GM18526 (cell line): ENCODE measurements around the gene ZNF813.

Experiments used
- POLR2A ChIP-seq: IDR thresholded peaks from 3 replicates; pipeline ENCODE4 v1.6.1; 2011; ENCODE audit not compliant: insufficient read length; ENCODE audit errors: extremely low read depth

Gene ZNF813

DNA sequence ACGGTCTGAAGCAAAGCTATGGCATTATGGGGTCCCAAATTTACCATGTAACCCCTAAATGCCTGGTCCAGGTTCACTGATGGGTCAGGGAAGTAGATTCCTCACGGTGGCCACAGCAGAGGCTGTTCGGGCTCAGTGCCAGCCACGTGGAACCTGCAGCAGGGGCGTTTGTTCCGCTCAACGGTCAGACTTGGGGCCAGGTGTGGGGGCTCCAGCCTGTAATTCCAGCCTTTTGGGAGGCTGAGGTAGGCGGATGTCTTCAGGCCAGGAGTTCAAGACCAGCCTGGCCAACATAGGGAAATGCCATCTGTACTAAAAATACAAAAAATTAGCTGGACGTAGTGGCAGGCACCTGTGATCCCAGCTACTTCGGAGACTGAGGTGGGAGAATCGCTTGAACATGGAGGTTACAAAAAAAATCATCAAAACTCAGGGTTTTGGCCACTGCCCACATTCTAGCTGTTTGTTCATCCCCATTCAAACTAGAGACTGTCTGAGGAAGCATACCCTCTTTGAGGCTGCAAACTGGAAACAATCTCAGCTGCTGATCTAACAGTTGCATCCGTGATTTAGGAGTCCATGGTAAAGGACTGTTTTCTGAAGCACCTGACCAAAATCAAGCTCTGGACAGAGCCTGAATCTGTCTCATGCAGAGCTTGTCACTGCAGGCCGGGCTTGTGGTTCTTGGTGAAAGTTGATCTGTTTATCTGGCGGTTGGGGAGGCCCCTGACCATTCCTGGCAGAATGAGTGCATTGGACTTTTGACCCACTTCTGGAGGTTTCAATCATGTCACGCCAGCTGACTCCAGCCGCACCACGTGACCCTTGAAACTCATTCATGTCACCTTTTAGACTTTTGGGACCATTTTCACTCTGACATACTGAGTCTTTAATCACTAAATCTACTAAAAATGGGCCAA lies 40.2 kb downstream of the ZNF813 start:
- no peak for TF ChIP-seq POLR2A

DNA sequence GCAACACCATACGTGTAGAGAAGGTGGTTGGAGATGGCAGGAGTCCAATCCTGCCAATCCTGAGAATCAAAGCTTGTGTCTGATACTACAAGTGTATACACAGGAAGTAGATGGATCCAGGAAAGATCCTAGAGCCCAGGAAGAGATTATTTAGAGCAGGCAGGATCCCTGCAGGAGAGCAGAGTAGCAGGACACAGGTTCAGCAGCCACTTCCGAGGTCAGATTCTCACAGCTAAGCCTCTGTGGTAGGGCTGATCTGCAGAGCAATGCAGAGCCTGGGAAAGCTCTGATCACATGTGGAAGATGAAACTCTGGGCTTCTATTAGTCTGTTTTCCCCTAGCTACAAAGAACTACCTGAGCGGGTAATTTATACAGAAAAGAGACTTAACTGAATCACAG lies 41.9 kb downstream of the ZNF813 start:
- TF ChIP-seq POLR2A: no peak

DNA sequence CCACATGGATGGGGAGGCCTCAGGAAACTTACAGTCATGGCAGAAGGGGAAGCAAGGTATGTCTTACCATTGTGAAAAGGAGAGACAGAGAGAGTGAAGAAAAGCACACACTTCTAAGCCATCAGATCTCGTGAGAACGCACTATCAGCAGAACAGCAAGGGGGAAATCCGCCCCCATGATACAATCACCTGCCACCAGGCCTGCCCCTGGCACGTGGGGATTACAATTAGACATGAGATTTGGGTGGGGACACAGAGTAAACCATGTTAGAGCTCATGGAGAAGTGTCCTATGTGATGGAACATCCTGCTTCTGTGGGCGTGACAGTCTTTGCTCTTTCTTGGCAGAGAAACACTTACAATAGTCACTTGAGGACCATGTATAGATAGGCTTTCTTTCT lies 42.3 kb downstream of the ZNF813 start:
- no peak for TF ChIP-seq POLR2A

DNA sequence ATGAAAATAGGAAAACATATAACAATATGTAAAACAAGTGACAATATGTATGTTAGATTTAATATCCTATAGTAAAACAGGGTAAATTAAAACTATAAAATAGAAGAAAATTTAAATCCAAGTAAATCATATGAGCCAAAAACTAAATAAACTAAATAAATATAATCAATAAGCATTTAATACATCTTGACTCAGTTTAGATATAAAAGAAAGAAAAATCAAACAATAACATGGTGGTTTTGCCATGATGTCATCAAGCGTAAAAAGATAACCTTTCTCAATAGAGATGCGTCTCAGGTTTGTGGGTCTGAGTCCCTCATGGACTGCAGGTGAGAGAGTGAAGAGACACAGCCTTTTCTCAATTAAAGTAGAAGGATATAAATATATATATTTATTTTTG lies 43.8 kb downstream of the ZNF813 start:
- TF ChIP-seq POLR2A: no peak

DNA sequence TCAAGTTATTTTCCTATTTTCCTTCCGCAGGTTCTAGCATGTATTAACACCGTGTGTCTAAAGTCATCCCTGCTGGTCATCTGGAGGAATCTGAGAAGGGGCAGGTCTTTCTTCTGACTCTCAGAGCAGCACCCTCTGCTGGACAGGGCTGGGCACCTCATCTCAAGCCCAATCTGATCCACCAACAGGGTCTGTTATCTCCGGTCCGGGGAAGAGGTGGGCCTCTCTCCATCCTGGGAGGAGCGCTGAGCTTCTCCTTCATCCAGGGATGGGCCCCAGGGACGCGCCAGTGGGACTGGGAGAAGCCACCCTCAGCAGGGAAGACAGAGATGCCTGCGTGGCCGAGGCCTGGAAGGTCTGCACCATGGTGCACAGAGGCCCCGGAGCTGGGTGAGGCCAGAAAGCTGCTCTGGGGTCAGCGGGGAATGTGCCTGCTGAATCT lies 44.4 kb downstream of the ZNF813 start:
- no peak for TF ChIP-seq POLR2A

DNA sequence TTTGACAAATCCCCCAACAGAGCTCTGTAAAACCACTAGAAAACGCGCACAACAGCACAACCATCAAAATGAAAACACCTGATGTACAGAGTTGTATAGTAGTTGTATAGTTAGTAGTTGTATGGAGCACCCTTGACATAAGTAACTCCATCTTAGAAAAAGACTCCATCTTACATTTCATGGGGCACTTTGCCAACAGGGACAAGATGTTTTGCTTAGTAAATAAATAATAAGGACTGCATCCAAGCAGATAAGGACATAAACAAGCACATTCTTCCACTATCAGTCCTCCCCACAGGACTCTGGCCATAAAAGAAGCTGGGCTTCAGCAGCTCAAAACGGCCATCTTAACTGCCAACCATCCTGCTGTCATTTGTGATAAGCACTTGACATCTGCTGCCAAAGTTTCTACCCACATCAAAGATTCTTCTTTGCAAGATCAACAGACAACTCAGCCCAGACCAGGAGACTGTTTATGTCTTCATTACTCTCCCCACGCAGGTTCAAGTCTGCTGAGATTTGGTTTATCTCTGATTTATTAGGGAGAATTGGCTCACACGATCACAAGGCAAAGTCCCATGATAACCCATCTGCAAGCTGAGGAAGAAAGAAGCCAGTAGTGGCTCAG lies 49.7 kb downstream of the ZNF813 start:
- TF ChIP-seq POLR2A: no peak

DNA sequence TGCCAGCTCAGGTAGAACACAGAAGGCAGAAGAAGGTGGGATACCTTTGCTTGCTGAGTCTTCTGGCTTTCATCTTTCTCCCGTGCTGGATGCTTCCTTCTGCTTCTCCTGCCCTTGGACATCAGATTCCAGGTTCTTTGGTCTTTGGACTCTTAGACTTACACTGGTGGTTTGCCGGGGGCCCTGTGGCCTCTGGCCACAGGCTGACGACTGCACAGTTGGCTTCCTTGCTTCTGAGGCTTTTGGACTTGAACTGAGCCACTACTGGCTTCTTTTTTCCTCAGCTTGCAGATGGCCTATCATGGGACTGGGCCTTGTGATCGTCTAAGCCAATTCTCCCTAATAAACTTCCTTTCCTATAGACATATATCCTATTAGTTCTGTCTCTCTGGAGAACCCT lies 50.6 kb downstream of the ZNF813 start:
- no peak for TF ChIP-seq POLR2A

DNA sequence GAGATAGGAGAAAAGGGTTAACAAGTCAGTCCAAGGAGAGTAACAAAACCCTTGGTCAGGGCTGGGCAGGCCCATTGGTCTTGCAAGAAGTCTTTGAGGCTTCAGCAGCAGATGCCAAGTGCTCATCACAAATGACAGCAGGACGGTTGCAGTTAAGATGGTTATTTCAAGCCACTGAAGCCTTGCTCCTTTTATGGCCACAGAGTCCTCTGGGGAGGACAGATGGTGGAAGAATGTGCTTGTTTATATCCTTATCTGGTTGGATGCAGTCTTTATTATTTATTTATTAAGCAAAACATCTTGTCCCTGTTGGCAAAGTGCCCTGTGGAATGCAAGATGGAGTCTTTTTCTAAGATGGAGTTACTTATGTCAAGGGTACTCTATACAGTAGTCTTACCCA lies 51.2 kb downstream of the ZNF813 start:
- TF ChIP-seq POLR2A: no peak

DNA sequence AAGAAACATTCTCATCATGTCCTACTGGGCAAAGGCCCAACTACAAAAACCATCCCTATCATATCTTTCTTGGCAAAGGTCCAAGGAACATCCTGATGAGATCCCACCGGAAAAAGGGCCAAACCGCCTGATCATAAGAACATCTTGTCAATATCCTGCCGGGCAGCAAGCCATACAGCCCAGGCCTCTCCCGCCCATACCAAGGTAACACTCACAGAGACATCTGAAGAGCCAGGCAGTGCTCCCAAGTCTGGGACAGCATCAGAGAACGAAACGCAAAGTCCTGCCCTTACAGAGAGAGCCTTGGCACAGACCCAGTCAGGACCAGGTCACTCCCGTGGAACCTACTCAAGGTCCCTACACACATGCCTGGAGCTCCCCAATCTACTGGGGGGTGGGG lies 51.9 kb downstream of the ZNF813 start:
- TF ChIP-seq POLR2A: no peak

DNA sequence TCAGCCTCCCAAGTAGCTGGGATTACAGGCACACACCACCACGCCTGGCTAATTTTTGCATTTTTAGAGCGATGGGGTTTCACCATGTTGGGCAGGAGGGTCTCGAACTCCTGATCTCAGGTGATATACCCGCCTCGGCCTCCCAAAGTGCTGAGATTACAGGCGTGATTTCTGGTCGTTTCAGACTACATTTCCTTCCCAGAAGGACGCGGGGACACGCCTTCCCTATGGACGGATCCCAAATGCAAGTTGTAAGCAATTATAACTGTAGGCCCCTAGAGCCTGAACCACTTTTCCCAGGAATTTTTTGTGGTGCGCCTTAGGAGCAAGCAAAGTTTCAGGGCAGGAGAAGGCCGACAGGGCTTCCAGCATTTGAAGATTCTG lies 52.6 kb downstream of the ZNF813 start:
- TF ChIP-seq POLR2A: no peak

DNA sequence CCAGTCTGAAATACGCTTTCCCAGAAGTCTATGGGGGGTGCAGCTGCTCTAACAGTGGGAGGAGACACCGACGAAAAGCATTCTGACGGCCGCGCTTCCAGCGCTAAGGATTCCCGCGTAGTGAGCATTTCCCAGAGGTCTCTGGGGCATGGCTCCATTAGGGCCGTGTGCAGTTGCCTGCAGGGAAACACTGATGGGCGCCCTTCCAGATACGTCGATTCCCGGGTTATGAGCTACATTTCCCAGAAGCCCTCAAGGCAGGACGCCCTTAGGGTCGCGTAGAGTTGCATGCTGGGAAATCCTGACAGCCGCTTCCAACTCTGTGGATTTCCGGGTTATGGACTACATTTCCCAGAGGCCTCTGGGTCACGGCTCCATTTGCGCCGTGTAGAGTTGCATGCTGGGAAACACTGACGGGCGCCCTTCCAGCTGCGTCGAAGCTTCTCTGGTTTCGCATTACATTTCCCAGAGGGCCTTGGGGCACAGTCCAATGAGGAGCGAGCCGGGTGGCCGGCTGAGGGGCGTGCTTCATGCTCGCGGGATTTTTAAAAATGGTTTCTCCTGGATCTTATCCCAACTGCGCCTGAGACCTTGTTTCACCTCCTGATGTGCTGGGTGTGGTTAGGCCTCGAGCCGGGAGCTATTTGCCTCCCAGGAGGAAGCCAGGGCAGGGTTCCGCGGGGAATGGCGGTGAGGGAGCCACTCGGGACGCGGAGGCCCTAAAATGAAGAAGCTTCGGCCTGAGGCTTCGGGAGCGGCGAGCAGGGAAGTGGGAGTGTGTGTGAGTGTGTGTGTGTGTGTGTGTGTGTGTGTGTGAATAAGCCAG lies 53.2 kb downstream of the ZNF813 start:
- TF ChIP-seq POLR2A: peak; percentile 36

DNA sequence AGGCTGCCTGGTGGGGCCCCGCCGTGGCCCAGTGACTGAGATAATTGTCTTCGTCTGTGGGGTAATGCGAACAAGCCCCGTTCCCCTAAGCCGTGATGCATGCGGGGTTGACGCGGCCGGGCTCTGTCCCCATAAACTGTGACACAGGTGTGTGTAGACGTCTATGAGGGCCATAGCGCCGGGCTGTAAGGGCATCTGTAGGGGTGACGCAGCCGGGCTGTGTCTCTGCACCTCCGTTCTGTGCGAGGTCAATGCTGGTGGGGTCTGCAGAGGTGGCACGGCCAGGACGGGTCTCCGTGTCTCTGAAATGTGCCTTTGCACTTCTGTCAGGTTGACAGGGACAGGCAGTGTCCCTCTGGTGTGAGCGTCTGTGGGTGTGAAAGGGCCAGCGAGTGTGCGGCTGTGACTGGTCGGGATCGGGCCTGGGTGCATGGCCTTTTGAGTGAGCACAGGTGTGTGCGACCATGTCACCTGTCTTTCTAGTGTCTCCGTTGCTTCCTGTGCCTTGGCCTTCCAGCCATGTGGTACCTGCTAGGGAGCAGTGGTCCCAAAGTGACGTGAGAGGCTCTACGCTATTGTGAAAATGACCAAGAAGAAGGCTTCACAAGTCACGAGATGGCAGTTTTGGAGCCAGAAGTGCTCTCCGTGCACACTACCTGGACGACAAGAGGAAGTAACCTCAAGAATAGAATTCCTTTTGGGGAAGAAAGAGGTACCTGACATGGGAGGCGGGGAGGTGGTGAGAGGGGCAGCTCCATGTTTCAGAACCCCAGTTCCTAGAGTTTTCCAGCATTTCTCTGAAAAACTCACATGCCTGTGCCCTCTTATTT lies 54.1 kb downstream of the ZNF813 start:
- no peak for TF ChIP-seq POLR2A

DNA sequence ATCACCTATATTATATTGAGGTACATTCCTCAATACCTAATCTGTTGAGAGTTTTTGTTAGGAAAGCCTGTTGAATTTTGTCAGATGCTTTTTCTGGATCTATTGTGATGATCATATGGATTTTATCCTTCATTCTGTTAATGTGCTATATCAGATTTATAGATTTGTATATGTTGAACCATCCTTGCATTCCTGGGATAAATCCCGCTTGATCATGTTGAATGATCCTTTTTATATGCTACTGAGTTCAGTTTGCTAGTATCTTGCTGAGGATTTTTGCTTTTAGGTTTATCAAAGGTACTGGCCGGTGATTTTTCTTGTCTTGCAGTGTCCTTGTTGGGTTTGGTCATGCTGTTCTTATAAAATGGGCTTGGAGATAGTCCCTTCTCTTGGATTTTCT lies 58.4 kb downstream of the ZNF813 start:
- TF ChIP-seq POLR2A: no peak

DNA sequence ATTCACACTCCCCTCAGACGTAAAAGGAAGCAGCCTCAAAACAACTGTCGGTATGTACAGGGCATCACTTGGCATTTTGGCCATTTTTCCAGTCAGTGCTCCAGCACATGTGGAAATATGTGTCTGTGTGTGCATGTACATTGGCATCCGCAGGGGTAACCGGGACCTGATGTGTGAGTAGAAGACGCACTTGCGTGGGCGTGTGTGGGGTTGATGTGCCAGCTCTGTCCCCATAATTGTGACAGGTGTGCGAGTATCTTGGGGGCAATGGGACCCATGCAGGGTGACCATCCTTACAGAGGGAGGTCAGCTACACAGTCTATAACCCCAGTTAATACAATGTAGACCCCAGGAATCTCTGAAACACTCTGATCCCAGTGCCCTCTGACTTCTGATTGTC lies 63.1 kb downstream of the ZNF813 start:
- TF ChIP-seq POLR2A: no peak

DNA sequence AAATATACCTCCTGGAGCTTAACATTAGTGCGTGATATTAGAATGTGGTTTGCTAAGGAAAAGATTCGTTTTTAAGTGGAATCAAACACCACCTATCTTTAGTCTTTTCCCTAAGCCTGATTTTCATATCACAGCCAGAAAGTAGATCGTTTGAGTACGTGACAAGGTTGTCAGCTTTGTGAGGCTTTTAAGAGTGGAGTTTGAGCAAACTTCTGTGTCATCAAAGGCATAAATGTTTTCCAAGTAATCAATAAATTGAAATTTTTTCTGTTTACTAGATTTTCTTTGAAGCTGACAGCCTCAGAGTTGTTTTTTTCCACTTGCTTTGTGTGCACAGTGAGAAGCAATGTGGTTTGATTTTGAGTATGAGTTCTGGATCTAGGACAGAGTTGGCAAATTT lies 63.9 kb downstream of the ZNF813 start:
- no peak for TF ChIP-seq POLR2A
